ENCODE results near the gene IFI35.
"Not testable (repeated sequence)": the region's sequence is repeated elsewhere in the genome, so short reads cannot be mapped to it uniquely, and the experiment has no call there.

The IFI35 gene

DNA sequence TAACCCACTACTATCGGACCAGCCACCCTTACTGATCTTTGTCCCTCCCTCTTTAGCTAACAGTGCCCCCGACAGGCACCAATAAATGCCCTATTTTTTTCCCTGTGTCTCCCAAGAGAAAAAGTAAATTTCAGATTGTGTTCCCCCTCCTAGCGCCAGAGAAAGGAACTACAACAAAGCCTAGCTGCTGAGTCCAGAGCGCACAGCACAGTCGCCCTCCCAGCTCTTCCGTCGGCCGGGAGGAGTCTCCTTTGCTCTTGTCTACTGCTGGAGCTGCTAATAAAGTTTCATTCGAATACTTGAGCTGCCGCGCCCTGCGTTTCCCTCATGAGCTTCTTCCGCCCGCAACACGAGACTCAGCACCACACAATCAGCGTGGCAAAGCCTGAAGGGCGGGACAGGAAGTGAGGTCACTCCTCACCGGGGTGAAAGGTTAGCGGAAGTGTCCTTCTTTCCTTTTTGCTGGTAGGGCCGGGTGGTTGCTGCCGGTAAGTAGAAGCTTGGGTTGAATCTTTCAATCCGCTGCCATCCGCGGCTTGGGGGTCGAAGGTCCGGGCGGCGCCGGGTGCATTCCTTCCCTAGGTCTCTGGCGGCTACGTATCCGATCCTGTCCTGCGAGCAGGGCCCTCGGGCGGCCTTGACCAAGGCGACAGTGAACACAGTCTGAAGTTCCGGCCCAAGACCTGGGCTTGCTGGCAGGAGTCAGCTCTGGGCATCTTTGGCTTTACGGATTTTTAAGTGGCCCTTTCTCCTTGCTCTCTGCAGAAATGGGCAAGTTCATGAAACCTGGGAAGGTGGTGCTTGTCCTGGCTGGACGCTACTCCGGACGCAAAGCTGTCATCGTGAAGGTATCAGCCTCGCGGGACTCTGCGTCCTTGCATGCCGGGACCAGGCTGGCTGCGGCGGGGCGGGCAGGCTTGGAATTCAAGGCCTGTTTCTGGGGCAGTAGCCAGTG is 8.3 kb upstream of the IFI35 start, which contains the start of gene RPL27:
Gene RPL27, plus strand, starts transcription at position 436 of the 955 bp plus-strand sequence. Its CDS starts 332 bp downstream, at position 768.
- DNase-seq (ENCODE audit: low read depth), result peak; percentile 99

DNA sequence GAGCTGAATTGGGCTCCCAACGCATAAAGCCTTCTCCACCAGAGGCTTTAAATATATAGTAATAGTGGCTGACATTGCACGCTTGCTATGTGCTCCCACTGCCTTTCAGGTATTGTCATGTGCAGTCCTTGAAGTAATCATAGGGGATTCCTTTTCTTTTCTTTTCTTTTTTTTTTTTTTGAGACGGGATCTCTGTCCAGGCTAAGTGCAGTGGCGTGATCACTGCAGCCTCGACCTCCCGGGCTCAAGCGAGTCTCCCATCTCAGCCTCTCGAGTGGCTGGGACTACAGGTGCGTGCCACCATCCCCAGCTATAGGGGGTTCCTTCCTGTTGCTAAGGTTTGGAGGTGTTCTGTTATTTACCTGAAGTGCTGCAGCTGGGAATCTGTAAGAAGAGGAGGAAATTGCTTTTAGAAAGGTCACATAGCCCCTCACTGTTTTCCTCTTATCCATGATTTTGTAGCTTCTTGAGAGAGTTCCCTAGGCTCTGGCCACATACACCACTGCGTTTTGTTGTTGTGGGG is 7.5 kb upstream of the IFI35 start:
- no peak for DNase-seq (ENCODE audit: low read depth)

DNA sequence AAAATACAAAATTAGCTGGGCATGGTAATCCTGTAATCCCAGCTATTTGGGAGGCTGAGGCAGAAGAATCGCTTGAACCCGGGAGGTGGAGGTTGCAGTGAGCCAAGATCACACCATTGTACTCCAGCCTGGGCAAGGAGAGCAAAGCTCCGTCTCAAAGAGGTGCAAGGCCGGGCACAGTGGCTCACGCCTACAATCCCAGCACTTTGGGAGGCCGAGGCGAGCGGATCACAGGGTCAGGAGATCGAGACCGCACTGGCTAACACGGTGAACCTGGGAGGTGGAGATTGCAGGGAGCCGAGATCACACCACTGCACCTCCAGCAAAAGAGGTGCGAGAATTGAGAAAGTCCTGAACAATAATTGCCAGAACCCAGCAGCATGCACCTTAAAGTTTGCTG is 5.7 kb upstream of the IFI35 start:
- DNase-seq (ENCODE audit: low read depth), result not testable (repeated sequence)

DNA sequence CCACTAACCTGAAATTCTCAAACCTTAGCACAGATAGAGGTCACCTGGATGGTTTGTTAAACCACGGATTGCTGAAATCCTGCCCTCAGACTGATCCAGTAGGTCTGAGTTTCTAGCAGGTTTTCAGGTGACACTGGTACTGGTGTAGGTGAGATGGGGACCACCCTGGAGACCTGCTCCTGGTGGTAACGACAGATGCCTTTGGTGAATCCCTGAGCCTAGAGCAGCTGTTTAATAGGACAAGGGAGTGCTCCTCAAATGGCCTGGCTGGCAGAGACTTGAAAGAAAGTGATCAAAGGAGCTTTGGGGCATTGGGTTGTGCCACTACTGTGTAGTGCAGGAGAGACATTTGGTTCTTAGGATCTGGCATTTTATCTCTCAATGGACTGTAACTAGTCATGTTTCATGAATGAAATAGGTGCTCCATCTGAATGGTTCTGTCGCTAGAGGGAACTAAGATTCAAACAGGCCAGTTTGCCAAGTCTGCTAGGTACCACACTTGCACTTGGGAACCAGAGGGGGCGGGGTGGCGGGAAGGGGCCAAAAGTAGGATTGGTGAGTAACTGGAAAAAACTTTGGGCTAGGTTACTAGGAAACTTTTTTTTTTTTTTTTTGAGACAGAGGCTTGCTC is 2.9 kb upstream of the IFI35 start:
- no peak for DNase-seq (ENCODE audit: low read depth)

DNA sequence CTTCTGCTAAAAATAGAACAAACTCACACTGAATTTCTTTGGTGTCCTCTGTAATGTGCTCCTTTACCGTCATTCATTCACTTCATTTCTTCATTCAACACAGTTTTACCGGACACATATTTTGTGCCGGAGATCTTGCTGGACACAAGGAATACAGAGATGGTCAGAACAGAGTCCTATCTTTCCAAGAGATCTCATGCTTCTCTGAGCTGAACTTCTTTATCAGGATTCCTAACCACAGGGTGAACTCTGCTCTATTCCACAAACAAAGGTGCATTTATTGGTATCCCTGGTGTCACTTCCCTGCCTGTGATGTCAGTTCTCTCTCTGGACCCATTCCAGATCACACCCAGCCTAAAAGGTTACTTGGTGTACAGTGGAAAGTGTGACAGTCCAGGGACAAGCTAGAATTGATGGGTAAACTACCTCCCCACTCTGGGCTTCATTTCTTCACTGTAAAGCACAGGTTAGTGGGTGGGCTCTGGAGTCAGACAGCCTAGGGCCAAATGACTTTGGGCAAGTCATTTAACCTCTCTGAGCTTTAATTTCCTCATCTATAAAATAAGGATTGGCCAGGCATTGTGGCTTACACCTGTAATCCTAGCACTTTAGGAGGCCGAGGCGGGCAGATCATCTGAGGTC is 4.2 kb downstream of the IFI35 start:
- DNase-seq (ENCODE audit: low read depth), result no peak

DNA sequence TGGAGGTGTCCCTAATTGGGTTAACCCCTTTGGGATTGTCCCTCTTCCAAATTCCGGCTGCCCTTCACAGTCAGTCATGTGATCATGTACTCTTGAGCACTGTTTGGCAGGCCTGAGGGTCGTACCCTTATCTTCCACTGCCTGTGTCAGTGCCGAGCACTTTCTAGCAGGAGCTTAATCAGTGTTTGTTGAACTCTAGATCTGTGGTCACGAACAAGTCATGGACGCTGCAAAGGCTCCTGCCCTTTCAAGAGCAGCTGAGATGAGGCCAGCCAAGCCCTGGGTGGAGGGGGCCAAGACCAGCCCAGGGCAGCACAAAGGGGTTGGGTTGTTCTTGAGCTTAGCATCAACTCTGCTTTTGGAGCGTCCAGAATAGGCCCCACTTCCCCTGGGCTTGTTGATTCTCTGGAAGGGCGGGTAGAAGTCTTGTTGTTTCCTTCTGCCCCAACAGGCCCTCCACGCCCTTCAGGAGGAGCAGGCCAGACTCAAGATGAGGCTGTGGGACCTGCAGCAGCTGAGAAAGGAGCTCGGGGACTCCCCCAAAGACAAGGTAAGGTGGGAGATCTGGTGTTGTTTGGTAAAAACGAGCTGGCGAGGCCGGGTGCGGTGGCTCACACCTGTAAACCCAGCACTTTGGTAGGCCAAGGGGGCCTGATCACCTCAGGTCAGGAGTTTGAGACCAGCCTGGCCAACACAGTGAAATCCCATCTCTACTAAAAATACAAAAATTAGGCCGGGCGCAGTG is 5.3 kb downstream of the IFI35 start:
- no peak for DNase-seq (ENCODE audit: low read depth)

DNA sequence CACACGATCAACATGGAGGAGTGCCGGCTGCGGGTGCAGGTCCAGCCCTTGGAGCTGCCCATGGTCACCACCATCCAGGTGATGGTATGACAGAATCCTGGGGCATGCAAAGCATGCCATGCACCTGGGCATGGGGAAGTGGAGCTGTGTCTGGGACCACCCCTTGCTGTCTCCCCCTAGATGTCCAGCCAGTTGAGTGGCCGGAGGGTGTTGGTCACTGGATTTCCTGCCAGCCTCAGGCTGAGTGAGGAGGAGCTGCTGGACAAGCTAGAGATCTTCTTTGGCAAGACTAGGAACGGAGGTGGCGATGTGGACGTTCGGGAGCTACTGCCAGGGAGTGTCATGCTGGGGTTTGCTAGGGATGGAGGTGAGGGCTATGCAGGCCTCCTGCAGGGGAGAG is 6.7 kb downstream of the IFI35 start:
- no peak for DNase-seq (ENCODE audit: low read depth)

DNA sequence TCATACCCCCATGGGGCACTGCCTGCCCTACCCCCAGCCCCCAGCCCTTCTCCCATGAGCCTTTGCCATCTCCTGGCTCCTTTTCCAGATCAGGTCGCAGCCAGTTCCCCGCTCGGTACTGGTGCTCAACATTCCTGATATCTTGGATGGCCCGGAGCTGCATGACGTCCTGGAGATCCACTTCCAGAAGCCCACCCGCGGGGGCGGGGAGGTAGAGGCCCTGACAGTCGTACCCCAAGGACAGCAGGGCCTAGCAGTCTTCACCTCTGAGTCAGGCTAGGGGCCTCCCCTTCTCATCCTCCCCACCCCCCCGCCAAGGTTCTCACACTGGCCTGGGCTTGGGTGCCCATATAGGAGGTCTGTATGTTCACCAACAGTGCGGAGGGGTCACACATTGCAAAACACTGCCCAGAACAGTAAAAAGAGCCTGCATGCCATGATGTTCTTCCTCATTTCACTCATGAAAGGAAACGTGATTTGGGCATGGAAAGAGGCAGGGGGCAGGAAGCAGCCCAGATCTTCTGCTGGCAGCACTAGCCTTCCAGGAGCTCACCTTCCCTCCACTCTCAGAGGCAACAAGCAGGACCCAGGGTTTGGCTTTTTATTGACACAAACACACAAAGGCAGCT is 7.5 kb downstream of the IFI35 start:
- DNase-seq (ENCODE audit: low read depth), result no peak

DNA sequence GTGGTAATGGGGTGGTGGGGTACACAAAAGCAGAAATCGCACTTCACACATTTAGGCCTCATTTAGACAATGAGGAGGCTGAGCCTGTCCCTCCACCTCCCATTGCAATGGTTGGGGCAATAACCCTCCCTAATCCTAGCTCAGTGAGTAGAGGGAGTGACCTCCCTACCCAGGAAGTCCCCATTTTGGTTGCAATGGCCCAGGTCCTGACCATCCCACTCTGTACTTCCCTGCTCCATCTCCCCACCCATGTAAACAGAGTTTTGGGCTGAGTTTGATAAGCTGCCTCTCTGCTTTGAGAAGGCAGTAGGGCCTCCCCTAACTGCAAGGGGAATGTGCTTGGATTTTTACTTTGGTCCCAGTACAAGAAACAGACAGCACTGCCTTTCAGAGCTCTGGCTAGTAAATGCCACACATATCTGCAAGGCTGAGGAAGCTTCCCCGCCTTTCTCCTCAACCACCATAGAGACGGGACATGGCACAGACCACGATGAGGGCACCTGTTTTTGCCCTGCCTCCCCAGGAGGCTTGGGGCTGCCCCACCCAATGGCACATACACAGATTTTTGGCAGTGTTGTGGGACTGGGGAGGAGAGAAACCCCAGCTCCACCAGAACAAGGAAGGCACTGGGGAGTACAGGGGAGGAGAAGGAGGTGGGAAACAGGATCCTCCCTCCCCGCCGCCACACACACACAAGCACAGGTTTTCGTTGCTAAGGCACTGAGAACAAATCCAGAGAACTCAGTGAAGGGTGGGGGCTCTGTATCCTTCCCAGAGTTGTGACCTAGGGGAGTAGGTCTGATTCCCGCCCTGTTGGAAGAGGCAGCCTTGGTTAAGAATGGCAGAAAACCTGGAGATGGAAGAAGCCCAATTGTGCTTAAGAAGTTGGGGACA is 8.3 kb downstream of the IFI35 start:
- DNase-seq (ENCODE audit: low read depth), result no peak

DNA sequence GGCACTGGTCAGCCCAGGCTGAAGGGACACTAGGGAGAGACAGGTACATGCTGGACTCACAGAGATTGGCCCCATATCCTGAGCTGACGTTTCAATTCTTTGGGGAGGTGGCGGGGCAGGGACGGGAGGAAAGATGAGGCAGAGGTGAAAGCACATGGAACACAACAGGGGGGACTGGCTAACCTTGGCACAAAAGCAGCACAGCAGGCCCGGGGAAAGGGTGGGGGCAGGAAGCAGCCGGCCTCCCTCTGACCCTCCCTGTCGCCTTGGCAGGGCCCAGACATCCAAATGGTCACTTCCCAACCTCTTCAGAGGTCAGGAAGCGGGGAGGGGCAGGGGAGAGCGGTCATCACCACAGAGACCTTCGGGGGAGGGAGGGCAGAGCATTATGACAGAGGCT is 9.0 kb downstream of the IFI35 start:
- DNase-seq (ENCODE audit: low read depth), result no peak

DNA sequence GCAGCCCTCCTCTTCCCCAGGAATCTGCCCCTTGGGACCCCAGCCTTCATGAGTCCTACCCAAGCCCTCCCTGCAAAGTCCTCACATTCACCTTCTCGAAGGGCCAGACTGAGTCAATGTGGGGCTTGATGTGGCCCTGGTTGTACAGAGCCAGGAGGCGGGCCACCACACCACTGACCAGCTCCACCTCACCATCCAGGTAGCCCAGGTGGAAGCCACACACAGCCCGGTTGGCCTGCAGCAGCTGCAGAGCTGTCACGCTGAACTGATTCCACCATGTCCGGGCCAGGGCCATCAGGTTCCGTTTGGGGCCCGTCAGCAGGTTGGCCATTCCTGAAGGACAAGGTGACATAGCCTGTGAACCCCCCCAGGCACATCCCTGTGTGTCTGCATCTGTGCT is 9.6 kb downstream of the IFI35 start:
- DNase-seq (ENCODE audit: low read depth), result no peak

DNA sequence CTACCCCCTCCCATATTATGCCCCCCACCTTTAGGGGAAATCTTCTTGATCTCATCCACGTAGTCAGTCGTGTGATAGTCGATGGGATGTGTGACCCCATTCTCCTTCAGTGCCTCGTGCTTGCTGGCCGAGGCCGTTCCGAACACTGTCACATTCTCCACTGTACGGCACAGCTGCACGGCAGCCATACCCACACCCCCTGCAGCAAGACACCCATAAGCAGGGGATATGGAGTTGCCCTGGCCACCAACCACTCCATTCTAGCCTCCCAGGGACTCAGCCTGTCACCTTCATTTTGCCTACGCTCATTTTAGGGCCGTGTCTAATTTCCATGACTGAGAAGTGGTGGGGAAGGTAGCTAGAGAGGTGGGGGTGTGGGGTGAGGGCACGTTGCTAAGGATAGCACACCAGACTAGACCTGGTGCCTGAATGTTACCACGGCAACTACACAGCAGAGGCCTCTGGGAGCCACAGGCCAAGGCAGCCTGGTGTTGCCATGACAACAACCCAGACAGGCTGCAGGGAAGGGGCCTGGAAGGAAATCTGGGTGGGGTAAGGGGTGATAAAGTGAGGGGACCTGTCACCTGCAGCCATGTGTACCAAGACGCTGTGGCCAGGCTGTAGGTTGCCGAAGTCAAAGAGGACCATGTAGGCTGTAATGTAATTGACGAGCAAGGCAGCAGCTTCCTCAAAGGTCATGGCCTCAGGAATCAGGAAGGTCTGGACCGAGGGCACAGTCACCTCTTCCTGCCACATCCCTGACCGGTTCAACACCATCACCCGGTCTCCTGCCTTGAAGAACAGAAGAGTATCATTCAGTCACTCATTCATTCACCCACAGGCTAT is 11.6 kb downstream of the IFI35 start:
- no peak for DNase-seq (ENCODE audit: low read depth)

DNA sequence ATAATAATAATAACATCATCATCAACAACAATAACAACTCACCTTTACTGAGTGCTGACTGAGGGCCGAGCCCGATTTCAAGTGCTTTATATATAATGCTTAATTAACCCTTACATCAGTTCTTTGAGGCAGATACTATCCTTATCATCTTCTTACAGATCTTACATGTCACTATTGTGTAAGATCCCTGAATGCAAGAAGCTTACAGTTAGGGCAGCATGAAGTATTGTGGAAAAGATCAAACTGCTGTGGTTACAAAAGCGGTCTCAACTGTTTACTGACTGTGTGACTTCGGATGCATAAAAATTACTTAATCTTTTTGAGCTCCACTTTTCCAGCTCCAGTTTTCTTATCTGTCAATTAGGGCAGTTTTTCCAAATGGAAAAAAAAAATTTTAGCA is 12.3 kb downstream of the IFI35 start:
- DNase-seq (ENCODE audit: low read depth), result no peak

DNA sequence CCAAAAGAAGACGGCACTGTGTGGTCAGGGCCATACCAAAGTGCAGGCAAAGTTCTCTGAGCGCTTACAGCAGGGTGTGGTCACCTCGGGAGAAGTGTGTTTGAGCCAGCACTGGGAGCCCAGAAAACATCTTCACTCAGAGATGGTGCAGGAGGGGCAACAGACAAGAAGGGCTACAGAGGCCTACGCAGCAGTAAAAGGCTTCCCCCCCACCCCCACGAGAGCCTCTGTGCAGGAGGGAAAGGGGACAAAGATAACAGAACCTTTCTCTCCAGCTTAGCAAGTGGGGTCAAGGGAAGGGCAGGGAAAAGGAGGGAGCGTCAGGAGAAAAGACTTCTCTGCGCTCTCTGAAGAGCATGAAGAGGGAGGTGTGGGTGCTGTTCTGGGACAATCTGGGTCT is 12.8 kb downstream of the IFI35 start:
- no peak for DNase-seq (ENCODE audit: low read depth)

DNA sequence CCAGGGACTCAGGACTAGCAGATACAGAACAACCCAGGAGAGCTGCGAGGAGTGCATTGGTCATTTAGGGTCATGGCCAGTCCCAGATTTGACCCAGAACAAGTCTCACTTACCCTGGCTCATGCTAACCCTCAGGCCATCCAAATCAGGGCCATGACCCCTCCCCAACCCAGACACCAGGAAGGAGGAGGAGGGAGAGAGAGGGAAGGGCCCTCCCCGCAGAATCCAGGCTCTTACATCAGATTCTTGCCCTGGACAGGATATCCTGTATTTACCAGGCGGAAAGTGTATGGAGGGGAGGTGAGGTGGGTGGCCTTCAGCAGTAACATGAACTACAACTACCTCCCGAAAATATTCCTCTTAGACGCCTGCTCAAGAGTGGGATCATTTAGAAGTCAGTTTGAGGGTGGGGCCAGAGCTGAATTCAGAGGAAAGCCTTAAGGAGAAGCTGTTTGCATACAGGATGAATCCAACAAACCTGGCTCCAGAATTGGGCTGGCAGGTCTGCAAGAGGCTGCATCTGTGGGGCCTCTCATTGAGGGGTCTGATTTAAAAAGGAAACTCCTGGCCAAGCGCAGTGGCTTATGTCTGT is 13.5 kb downstream of the IFI35 start:
- no peak for DNase-seq (ENCODE audit: low read depth)

DNA sequence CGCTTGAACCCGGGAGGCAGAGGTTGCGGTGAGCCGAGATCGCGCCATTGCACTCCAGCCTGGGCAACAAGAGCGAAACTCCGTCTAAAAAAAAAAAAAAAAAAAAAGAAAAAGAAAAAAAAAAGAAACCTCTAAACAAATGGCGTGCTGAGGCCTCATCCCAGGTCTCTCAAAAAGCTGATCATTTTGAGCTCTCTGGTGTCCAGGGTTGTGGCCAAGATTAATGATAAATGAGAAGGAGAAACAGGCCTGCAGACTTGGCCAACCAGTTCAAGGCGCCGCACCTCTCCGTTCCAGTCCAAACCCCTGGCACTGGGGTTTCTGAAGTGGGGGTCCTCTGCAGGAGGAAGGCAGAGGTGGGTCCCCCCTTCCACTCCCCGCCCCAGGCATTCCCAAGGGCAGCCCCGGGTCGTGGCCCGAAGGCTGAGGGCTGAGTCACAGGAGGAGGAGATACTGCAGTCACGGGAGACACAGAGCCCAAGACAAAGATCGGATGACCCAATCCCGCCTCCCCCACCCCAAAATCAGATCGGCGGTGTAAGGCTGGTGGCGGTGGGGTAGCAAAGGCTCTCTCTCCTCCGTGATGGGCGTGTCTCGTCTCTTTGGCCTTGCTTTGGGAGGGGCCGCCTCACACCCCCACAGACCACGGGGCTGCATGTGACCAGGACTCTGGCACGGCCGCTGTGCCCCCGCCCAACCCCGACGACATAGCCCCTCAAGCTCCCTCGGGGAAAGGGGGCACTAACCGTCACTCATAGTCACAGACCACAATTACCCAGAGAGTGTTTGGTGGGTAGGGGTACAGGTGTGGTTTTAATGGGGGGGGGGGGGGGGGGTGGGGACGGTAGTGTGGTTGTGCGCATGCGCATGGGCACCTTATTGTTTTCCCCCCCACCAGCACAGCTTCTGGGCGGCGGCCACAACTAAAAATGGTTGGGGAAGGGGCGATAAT is 14.5 kb downstream of the IFI35 start:
- peak; percentile 82 for DNase-seq (ENCODE audit: low read depth)

DNA sequence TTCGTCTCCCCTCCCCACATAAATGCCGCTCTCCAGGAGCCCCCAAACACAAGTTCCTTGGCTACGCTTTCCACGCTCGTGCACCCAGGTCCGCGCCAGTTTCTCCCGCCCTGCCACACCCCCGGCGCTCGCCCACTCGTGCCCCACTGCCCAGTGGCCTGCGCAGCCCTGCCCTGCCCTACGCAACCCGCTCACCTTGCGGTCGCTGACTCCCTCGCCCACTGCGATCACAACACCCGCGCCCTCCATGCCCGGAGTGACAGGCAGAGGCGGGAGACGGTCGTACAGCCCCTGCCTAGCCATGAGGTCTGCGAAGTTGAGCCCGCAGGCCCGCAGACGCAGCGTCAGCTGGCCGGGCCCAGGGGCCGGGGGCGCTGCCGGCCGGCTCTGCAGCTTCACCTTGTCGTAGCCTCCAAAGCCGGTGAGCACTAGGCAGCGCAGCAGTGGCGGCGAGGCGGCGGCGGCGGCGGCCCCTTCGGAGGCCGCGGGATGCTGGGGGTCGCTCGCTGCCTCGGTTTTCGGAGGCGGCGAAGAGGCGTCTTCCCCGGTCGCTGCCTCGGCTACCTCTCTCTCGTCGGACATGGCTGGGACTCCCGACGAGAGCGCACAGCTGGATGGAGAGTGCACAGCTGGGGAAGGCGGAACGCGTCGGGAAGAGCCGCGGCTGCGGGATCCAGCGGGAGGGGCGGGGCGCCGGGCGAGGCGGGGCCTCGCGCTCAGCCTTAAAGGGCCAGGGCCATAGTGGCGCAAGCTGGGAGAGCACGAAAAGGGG is 15.3 kb downstream of the IFI35 start, which contains the start of gene VAT1:
Gene VAT1, minus strand, starts transcription at position 645 of the 772 bp plus-strand sequence. Its CDS starts 63 bp downstream, at position 582.
- no peak for DNase-seq (ENCODE audit: low read depth)

Data from CMK (cell line).